CD4-positive, CD25-positive, alpha-beta regulatory T cell (primary cell): ENCODE data around the gene KLK13. TPM values are rescaled to one million over a fixed set of nuclear protein-coding genes. Genes with fewer than 3 reads are reported as not detected.
A peak's percentile ranks its signal among the peaks of the same experiment; 100 is the strongest.

ENCODE experiments used
- ATAC-seq, 2 donors: fragments of 150-1000 bp; cut with Tn5 transposase; one replicate each; pipeline ENCODE4 v1.10.0; 2021; ENCODE audit warnings: low read depth in 2 of 2, moderate number of reproducible peaks in 2 of 2, moderate library complexity in 1 of 2
- DNase-seq, 3 donors: peaks; one replicate each; pipeline versions ENCODE4 v3.0.0 to v3.0.0-alpha.2; 2012 to 2022; ENCODE audit warnings: mixed read lengths in 1 of 3
- H3K27ac ChIP-seq: one replicate; pipeline ENCODE4 v1.7.0; 2013; ENCODE audit warnings: mild to moderate bottlenecking, low read length; ENCODE audit not compliant: insufficient read depth, poor library complexity, severe bottlenecking
- H3K27me3 ChIP-seq: one replicate; pipeline ENCODE4 v1.7.0; 2013; ENCODE audit warnings: low read length; ENCODE audit not compliant: control insufficient read depth, insufficient read depth
- H3K36me3 ChIP-seq: one replicate; pipeline ENCODE4 v1.7.0; 2013; ENCODE audit warnings: mild to moderate bottlenecking, low read length, moderate library complexity; ENCODE audit not compliant: control insufficient read depth, insufficient read depth
- H3K4me1 ChIP-seq: 2 replicates; pipeline ENCODE4 v1.7.0; 2013; ENCODE audit warnings: mild to moderate bottlenecking, low read length; ENCODE audit not compliant: insufficient read depth, control insufficient read depth, poor library complexity, severe bottlenecking
- H3K4me3 ChIP-seq: one replicate; pipeline ENCODE4 v1.7.0; 2013; ENCODE audit warnings: low read depth, mild to moderate bottlenecking, low read length, moderate library complexity
- H3K9me3 ChIP-seq, 2 experiments: 1 replicate in 1 of 2; 2 replicates in 1 of 2; pipeline ENCODE4 v1.7.0; 2013; ENCODE audit warnings: low read length in 2 of 2, mild to moderate bottlenecking in 1 of 2, moderate library complexity in 1 of 2; ENCODE audit not compliant: control insufficient read depth in 2 of 2
- H3K27ac Mint-ChIP-seq, 3 donors: one replicate each; pipeline ENCODE4 v1.8.0; 2020 to 2022; ENCODE audit warnings: mild to moderate bottlenecking in 3 of 3, mixed read lengths in 3 of 3, moderate library complexity in 2 of 3
- H3K27me3 Mint-ChIP-seq: one replicate; pipeline ENCODE4 v1.8.0; 2022; ENCODE audit warnings: mild to moderate bottlenecking, mixed read lengths
- H3K36me3 Mint-ChIP-seq: one replicate; pipeline ENCODE4 v1.8.0; 2020; ENCODE audit warnings: mixed read lengths
- H3K4me1 Mint-ChIP-seq, 4 donors: one replicate each; pipeline ENCODE4 v1.8.0; 2020 to 2022; ENCODE audit warnings: mixed read lengths in 4 of 4, mild to moderate bottlenecking in 1 of 4
- H3K4me3 Mint-ChIP-seq, 4 donors: one replicate each; pipeline ENCODE4 v1.8.0; 2020 to 2022; ENCODE audit warnings: mild to moderate bottlenecking in 4 of 4, mixed read lengths in 4 of 4, moderate library complexity in 3 of 4
- H3K9me3 Mint-ChIP-seq, 7 donors: one replicate each; pipeline ENCODE4 v1.8.0; 2020 to 2022; ENCODE audit warnings: mixed read lengths in 7 of 7, mild to moderate bottlenecking in 3 of 7, moderate library complexity in 2 of 7
- polyA plus RNA-seq, 4 donors: library from polyadenylated mRNA; unstranded; fragments of 300-500 nt; fragmentation: Illumina TruSeq; gene quantifications; one replicate each; pipeline ENCODE4 v1.2.3, GENCODE V29; 2021
- total RNA-seq: library from RNA; stranded (reverse); gene quantifications from one replicate; pipeline ENCODE4 v1.2.3, GENCODE V29; 2022

Gene KLK13
- total and polyA plus RNA-seq, 5 donors from 2014 or later, result not detected

GRCh38 chr19:51107406-51108065, 42.6 kb upstream of the KLK13 start:
- H3K4me3 Mint-ChIP-seq, result peak overlapping the region; percentile 89 to 100 (median 95)
- H3K27me3 Mint-ChIP-seq, result peaks cover 9% of the 10 kb centered on the region
- peaks cover 0 to 2% (median 0%) of the 10 kb centered on the region in 7 donors for H3K9me3 Mint-ChIP-seq
- DNase-seq (no peak), ATAC-seq (no peak)
- Histone ChIP-seq H3K27ac (peak overlapping the region; percentile 71), H3K27me3 (no peaks in the 10 kb centered on the region), H3K9me3 (no peaks in the 10 kb centered on the region), H3K4me3 (peak overlapping the region; percentile 89), H3K36me3 (peaks cover 13% of the 10 kb centered on the region), H3K4me1 (peaks cover 26% of the 10 kb centered on the region)
- H3K27ac Mint-ChIP-seq, result peak overlapping the region in 2 of 3 donors; percentile 92 to 97
- peaks cover 12% of the 10 kb centered on the region for H3K36me3 Mint-ChIP-seq
- H3K4me1 Mint-ChIP-seq, result peaks cover 4 to 52% (median 37%) of the 10 kb centered on the region in 4 donors

GRCh38 chr19:51103926-51104341, 39.0 kb upstream of the KLK13 start:
- DNase-seq (no peak), ATAC-seq (no peak)
- Mint-ChIP-seq H3K9me3 (peaks cover 0 to 2% (median 0%) of the 10 kb centered on the region in 7 donors), H3K27ac (no peak overlapping the region), H3K36me3 (peaks cover 39% of the 10 kb centered on the region), H3K27me3 (peaks cover 9% of the 10 kb centered on the region), H3K4me1 (peaks cover 4 to 72% (median 40%) of the 10 kb centered on the region in 4 donors), H3K4me3 (no peak overlapping the region)
- no peaks in the 10 kb centered on the region for H3K27me3 ChIP-seq
- no peak overlapping the region for H3K27ac ChIP-seq
- H3K4me1 ChIP-seq, result peaks cover 25% of the 10 kb centered on the region
- no peak overlapping the region for H3K4me3 ChIP-seq
- H3K9me3 ChIP-seq, result no peaks in the 10 kb centered on the region
- H3K36me3 ChIP-seq, result peaks cover 30% of the 10 kb centered on the region

GRCh38 chr19:51102991-51103390, 38.1 kb upstream of the KLK13 start:
- Histone ChIP-seq H3K36me3 (peaks cover 35% of the 10 kb centered on the region), H3K4me3 (no peak overlapping the region)
- H3K4me3 Mint-ChIP-seq, result no peak overlapping the region

GRCh38 chr19:51101171-51101865, 36.4 kb upstream of the KLK13 start:
- no peaks in the 10 kb centered on the region for H3K9me3 ChIP-seq
- no peaks in the 10 kb centered on the region for H3K27me3 ChIP-seq
- no peak for ATAC-seq
- no peaks in the 10 kb centered on the region for H3K9me3 Mint-ChIP-seq
- no peak overlapping the region for H3K27ac Mint-ChIP-seq
- H3K4me3 ChIP-seq, result no peak overlapping the region
- H3K36me3 ChIP-seq, result peaks cover 35% of the 10 kb centered on the region
- H3K27me3 Mint-ChIP-seq, result no peaks in the 10 kb centered on the region
- H3K4me1 Mint-ChIP-seq, result peaks cover 4 to 63% (median 31%) of the 10 kb centered on the region in 4 donors
- H3K36me3 Mint-ChIP-seq, result peaks cover 45% of the 10 kb centered on the region
- peaks cover 4% of the 10 kb centered on the region for H3K4me1 ChIP-seq
- DNase-seq, result no peak
- no peak overlapping the region for H3K27ac ChIP-seq
- H3K4me3 Mint-ChIP-seq, result peak overlapping the region in 1 of 4 donors; percentile 88

More at GRCh38 chr19:51102991-51103390, 38.1 kb upstream of the KLK13 start:
- H3K9me3 ChIP-seq, result no peaks in the 10 kb centered on the region
- no peaks in the 10 kb centered on the region for H3K9me3 Mint-ChIP-seq
- H3K27me3 Mint-ChIP-seq, result peaks cover under 1% of the 10 kb centered on the region
- peak overlapping the region in 1 of 3 donors; percentile 82 for H3K27ac Mint-ChIP-seq
- ATAC-seq, result no peak
- peaks cover 39% of the 10 kb centered on the region for H3K36me3 Mint-ChIP-seq
- H3K27me3 ChIP-seq, result no peaks in the 10 kb centered on the region
- no peak overlapping the region for H3K27ac ChIP-seq
- peaks cover 4 to 63% (median 34%) of the 10 kb centered on the region in 4 donors for H3K4me1 Mint-ChIP-seq
- H3K4me1 ChIP-seq, result peaks cover 20% of the 10 kb centered on the region
- DNase-seq, result no peak

GRCh38 chr19:51100601-51101000, 35.7 kb upstream of the KLK13 start:
- DNase-seq (no peak), ATAC-seq (no peak)
- H3K27ac ChIP-seq, result no peak overlapping the region
- Mint-ChIP-seq H3K27me3 (no peaks in the 10 kb centered on the region), H3K9me3 (no peaks in the 10 kb centered on the region), H3K36me3 (peaks cover 42% of the 10 kb centered on the region), H3K27ac (no peak overlapping the region), H3K4me3 (no peak overlapping the region), H3K4me1 (peaks cover 4 to 56% (median 27%) of the 10 kb centered on the region in 4 donors)
- no peak overlapping the region for H3K4me3 ChIP-seq
- H3K9me3 ChIP-seq, result no peaks in the 10 kb centered on the region
- no peaks in the 10 kb centered on the region for H3K27me3 ChIP-seq
- H3K4me1 ChIP-seq, result peaks cover 4% of the 10 kb centered on the region
- peaks cover 35% of the 10 kb centered on the region for H3K36me3 ChIP-seq

GRCh38 chr19:51099047-51099382, 34.1 kb upstream of the KLK13 start:
- H3K4me1 Mint-ChIP-seq, result peaks cover 4 to 52% (median 21%) of the 10 kb centered on the region in 4 donors
- peak overlapping the region in 2 of 4 donors; percentile 46 to 77 for H3K4me3 Mint-ChIP-seq
- H3K9me3 Mint-ChIP-seq, result no peaks in the 10 kb centered on the region
- DNase-seq (no peak), ATAC-seq (no peak)
- H3K9me3 ChIP-seq, result no peaks in the 10 kb centered on the region
- no peak overlapping the region for H3K4me3 ChIP-seq
- H3K36me3 Mint-ChIP-seq, result peaks cover 37% of the 10 kb centered on the region
- H3K27me3 ChIP-seq, result no peaks in the 10 kb centered on the region
- H3K36me3 ChIP-seq, result peaks cover 27% of the 10 kb centered on the region
- no peak overlapping the region for H3K27ac ChIP-seq
- no peaks in the 10 kb centered on the region for H3K27me3 Mint-ChIP-seq
- peak overlapping the region in 1 of 3 donors; percentile 65 for H3K27ac Mint-ChIP-seq
- peaks cover 4% of the 10 kb centered on the region for H3K4me1 ChIP-seq

GRCh38 chr19:51098365-51099046, 33.6 kb upstream of the KLK13 start:
- no peak overlapping the region for H3K27ac Mint-ChIP-seq
- H3K4me1 ChIP-seq, result peaks cover 1% of the 10 kb centered on the region
- no peaks in the 10 kb centered on the region for H3K9me3 ChIP-seq
- peaks cover 27% of the 10 kb centered on the region for H3K36me3 ChIP-seq
- peaks cover 4 to 49% (median 19%) of the 10 kb centered on the region in 4 donors for H3K4me1 Mint-ChIP-seq
- peak; percentile 19 to 29 (median 26) for DNase-seq
- peaks cover 37% of the 10 kb centered on the region for H3K36me3 Mint-ChIP-seq
- H3K27ac ChIP-seq, result no peak overlapping the region
- no peaks in the 10 kb centered on the region for H3K9me3 Mint-ChIP-seq
- peak; percentile 61 to 65 for ATAC-seq
- no peaks in the 10 kb centered on the region for H3K27me3 ChIP-seq
- no peaks in the 10 kb centered on the region for H3K27me3 Mint-ChIP-seq
- H3K4me3 ChIP-seq, result no peak overlapping the region
- peak overlapping the region in 1 of 4 donors; percentile 19 for H3K4me3 Mint-ChIP-seq
